Measurements from ENCODE around the gene CTSS. TPM values are rescaled to one million over a fixed set of nuclear protein-coding genes. Genes with fewer than 3 reads are reported as not detected.
"Not testable (repeated sequence)": the region's sequence is repeated elsewhere in the genome, so short reads cannot be mapped to it uniquely, and the experiment has no call there.

The CTSS gene
- total RNA-seq, 1 donor from 2014 or later, result 30.7 TPM

GRCh38 chr1:150718225-150718891 lies 47.2 kb downstream of the CTSS start:
- ATAC-seq, result no peak

GRCh38 chr1:150709031-150709430 lies 56.5 kb downstream of the CTSS start:
- ATAC-seq; intact Hi-C loops (cut with micrococcal nuclease); DNase-seq: not testable (repeated sequence)

More at GRCh38 chr1:150718225-150718891, 47.2 kb downstream of the CTSS start:
- intact Hi-C loops (cut with micrococcal nuclease), result no loop called here
- DNase-seq, result no peak

DNA sequence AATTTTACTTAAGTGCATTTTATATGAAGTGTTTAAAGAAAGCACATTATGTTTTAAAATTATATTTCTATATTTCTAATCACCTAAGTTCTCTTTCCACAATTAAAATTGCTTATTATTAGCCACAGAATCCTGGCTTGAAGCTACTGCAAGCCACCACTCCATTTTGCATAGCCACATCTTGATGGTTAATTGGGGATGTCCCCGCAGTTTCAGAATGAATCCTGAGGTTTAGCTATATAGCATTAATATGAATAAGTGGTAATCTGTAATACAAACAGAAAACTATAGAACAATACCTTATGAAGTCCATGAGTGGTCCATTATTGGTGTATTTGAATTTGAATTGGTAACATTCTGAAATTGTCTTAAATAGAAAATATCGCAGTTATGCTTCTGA lies 57.0 kb downstream of the CTSS start:
- intact Hi-C loops (cut with micrococcal nuclease), result no loop called here
- DNase-seq, result no peak
- no peak for ATAC-seq

DNA sequence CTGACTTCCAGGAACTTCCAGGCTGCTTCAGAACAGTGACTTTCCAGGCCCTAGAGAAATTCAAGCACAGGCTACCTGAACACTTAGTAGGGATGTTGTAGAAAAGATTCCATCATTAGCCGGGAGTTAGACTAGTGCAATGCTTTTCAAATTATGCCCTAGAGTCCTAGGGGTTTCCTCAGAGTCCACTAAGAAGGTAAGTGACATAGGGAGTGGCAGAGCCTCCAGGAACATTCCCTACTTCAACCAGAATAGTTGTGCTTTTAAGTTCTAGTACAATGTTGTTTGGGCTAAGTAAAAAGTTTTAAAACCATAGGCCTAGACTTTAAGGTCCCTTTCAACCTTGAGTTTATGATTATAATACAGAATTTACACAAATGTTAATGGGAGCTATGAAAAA lies 59.5 kb downstream of the CTSS start:
- DNase-seq (no peak), ATAC-seq (no peak)
- intact Hi-C loops (cut with micrococcal nuclease), result no loop called here

DNA sequence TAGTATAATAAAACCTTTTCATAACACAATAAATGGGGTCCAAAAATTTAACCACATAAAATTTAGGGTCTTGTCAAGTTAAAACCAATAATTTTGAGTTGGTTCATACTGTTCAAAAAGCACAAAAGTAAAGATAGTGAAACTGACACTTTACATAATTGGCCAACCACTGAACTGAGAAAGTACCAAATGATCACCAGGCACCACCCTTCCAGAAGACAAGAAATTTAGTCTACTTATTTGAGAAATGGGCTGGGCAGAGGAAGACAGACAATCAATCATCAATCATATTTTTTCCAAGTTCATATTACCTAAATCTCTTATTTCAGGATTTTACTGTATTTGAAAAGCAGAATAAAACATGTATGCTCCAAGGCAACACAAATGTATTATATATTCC lies 62.2 kb downstream of the CTSS start:
- intact Hi-C loops (cut with micrococcal nuclease), result no loop called here
- no peak for DNase-seq
- no peak for ATAC-seq

DNA sequence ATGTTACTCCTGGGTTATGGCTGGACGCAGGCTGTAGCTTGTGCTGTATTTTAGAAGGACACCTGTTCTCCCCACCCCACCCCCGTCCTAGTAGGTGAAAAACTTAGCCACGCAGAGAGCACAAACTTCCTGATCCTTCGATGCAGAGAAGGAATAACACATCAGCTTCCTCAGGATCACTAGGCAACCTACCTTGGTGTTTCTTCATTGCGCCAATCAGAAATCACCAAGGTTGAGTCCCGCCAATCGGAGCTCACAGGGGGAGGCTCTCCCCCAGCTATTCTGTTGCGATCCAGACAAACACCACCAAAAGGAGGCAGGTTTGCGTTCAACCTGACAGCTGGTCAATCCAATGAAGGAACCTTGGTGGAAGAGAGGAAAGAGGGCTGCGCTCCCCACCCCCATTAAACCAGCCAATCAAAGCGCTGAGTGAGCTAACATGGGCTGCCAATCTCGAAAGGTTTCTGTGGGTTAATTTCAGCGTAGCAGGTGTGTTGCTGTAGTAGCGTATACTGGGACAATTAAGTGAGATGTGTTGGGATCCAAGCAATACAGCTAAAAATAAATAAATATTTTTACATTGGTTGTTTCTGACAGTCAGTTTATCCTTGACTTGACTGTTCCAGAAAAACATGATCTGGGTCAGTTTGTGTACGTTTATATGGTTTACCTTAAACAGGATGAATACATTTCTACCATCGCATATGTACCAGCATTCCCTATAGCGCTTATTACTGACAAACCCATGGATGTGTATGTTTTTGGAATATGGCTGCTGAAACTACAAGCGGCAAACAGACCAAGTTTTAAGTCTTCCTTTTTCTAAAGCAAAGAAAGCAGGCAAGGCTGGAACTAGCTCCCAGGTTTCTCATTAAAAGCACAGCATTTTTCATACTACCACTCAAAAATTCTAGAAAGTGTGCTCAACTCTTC lies 68.3 kb downstream of the CTSS start, which contains the start of gene GOLPH3L:
Gene GOLPH3L, minus strand, starts transcription at position 160 of the 933 bp plus-strand sequence. CDS start 2,316 bp downstream, outside the sequence.
- intact Hi-C loops (cut with micrococcal nuclease), result no loop called here
- DNase-seq (peak; percentile 86), ATAC-seq (peak; percentile 100)

DNA sequence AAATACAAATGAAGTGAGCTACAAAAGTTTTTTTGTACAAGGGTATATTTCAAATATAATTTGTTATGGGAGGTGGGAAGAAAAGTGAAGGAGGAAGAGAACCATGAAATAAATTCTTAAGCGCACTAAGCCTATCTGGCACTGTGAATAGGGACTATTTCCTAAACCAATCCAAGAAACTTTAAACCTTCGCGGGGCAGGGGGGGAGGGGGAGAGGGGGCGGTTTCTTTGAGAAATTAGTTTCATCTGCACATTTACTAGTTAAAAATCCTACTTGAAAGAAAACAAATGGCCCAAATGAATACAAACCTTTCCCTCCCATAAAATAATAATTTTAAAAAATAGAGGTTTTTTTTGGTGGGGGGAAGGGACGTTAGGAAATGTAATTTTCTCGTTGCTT lies 69.0 kb downstream of the CTSS start:
- intact Hi-C loops (cut with micrococcal nuclease), result no loop called here
- ATAC-seq (no peak), DNase-seq (no peak)

- DNase-seq (no peak), ATAC-seq (no peak)
- intact Hi-C loops (cut with micrococcal nuclease), result no loop called here
These were observed 69.4 kb downstream of the CTSS start for GRCh38 chr1:150696162-150696561.

GRCh38 chr1:150695561-150695960 lies 70.0 kb downstream of the CTSS start:
- no peak for ATAC-seq
- intact Hi-C loops (cut with micrococcal nuclease), result no loop called here

GRCh38 chr1:150692720-150693119 lies 72.9 kb downstream of the CTSS start:
- ATAC-seq, result no peak
- DNase-seq, result no peak
- intact Hi-C loops (cut with micrococcal nuclease), result no loop called here

More at GRCh38 chr1:150695561-150695960, 70.0 kb downstream of the CTSS start:
- DNase-seq, result no peak

- DNase-seq, result no peak
- ATAC-seq, result no peak
- intact Hi-C loops (cut with micrococcal nuclease), result no loop called here
These were observed 76.8 kb downstream of the CTSS start for GRCh38 chr1:150688763-150689162.

DNA sequence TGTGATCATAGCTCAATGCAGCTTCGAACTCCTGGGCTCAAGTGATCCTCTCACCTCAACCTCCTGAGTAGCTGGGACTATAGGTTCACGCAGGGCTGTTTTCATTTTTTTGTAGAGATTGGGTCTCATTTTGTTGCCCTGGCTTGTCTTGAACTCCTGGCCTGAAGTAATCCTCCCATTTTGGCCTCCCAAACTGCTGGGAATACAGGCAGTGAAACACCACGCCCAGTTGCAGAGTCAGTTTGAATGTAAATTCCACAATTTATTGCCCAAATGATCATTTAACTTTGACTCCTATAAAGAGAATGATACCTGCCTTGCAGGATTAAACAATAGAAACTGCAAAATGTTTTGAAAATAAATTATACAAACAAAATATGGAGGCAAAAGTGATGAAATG lies 79.3 kb downstream of the CTSS start:
- ATAC-seq (no peak), DNase-seq (no peak)
- intact Hi-C loops (cut with micrococcal nuclease), result no loop called here

DNA sequence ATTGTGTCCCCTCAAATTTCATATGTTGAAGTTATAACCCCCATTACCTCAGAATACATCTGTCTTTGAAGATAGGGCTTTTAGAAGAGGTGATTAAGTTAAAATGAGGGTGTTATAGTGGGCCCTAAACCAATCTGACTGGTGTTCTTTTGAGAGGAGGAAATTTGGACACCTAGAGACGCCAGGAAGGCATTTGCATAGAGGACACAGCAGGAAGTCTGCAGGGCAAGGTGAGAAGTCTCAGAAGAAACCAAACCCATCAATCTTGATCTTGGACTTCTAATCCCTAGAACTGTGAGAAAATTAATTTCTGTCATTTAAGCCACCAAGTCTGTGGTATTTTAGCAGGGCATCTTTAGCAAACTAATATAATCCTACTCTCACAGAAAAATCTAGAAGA lies 81.7 kb downstream of the CTSS start:
- DNase-seq, result no peak
- no peak for ATAC-seq
- intact Hi-C loops (cut with micrococcal nuclease), result no loop called here

Other genes with a start within 250 kb of the CTSS start
- 77.7 TPM for gene ADAMTSL4, start 216.4 kb downstream of the CTSS start, total RNA-seq
- 93.5 TPM for gene MCL1, start 186.2 kb downstream of the CTSS start, total RNA-seq
- gene ENSA, start 136.2 kb downstream of the CTSS start, total RNA-seq, result 126 TPM
- 15.1 TPM for gene GOLPH3L, start 68.6 kb downstream of the CTSS start, total RNA-seq
- 0.37 TPM for gene HORMAD1, start 44.9 kb downstream of the CTSS start, total RNA-seq
- gene CTSK, start 42.5 kb upstream of the CTSS start, total RNA-seq, result 6.4 TPM
- 27.9 TPM for gene ARNT, start 110.8 kb upstream of the CTSS start, total RNA-seq
- not detected for gene CTXND2, start 121.4 kb upstream of the CTSS start, total RNA-seq
- gene SETDB1, start 160.6 kb upstream of the CTSS start, total RNA-seq, result 19.2 TPM
- 83.2 TPM for gene CERS2, start 209.1 kb upstream of the CTSS start, total RNA-seq
- 0.27 TPM for gene ANXA9, start 216.5 kb upstream of the CTSS start, total RNA-seq
- gene MINDY1, start 241.1 kb upstream of the CTSS start, total RNA-seq, result 40.6 TPM
- gene PRUNE1, start 242.7 kb upstream of the CTSS start, total RNA-seq, result 43.6 TPM